NK-92 (cell line): ENCODE measurements around the gene C5orf63.
"Not testable (repeated sequence)": the region's sequence is repeated elsewhere in the genome, so short reads cannot be mapped to it uniquely, and the experiment has no call there.

Experiments
- DNase-seq: peaks from one replicate; lab custom pipeline; 2025; ENCODE audit not compliant: unreplicated experiment; lab: John Stamatoyannopoulos, UW

C5orf63 gene

DNA sequence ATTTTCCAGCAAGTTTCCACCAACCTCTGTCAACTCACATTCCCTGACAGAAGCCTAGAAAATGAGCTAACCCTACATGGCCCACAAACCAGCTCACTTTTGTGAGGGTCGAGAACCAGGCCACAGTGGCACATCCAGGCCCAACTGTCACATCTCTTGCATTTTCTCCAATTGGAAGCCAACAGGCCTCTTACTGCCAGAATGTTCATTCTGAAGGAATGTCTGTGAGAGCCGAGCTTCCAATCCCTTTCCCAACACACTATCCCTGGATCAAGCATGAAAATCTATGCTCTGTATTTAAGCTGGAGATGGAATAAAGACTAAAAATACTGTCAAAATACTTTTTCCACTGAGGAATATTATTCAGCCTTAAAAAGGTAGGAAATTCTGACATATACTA is 62.9 kb downstream of the C5orf63 start:
- no peak for DNase-seq

DNA sequence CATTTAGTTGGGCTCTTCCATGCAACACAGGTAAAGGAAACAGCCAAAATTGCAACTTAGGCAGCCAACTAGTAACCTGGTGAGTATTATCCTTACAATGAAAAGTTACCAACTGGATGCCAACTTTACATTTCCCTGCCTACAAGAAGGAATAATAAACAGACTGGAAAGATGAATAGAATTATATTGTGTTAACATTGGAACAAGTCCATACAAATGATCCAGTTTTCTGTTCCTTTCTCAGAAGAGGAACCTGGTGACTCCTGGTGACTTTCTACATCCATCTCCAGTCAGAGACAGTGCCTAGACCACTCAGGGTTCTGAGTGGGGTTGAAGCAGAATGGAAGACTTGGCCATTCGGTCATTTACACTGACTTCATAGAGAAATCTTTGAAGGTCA is 63.5 kb downstream of the C5orf63 start:
- DNase-seq, result no peak

DNA sequence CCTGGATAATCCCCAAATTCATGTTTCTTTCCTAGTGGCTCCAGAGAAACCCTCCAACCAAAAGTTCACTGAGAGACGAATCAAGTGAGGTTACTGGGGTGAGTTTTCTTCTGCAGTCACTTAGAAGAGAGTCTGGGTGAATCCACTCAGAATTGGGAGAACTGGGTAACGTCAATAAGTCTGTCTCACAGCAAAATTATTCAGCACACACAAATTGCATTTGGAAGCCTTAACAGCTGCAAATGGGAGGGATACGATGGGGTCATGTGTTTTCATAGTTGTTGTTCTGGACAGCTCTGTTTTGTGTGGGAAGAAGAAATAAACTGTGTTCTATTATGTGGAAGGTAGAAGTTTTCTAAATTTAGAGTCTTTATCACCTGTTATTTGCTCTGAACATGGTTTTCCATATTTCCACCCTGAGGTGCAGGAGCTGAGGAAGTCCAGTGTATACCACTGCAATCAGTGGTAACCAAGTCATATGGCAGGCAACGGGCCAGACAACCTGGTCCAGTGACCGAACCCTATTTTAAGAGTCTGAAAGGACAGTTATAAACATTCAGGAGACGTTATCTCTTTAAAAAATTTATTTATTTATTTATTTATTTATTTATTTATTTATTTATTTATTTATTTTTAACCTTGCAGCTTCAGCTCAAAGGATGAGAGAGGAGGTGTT is 64.9 kb downstream of the C5orf63 start:
- DNase-seq, result no peak

DNA sequence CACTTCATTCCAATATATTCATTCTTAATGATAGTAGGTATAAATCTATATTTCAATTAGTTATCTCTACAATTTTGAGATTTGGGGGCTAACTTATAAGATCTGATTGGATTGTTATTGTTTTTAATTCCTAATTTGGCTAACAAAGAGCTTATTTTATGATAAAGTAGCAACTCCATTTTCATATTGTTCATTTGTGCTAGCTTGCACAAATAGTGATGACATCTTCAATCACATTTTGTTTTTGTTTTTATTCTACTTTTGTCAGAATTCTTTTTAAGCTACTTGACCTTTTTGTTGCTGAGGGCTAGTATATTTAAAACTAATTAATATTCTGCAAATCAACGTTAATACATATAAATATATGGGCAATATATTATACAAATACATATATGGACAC is 65.8 kb downstream of the C5orf63 start:
- no peak for DNase-seq

DNA sequence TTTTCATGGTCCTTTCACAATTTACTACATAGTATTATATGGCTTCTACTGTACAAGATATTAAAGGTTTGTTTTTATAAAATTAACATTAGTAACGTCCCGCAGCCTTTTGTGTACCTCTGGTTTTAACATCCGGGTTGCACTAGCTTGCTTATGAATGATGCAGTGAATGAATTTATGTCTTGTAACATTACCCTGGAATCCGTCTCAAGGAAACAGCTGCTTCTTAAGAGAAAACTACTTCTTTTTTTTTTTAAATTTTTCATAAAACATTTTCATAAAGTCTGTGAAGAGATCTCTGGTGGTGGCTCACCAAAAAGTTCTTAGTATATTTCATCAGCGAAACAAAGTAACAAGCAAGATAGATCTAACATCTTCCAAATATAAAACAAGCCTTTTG is 66.6 kb downstream of the C5orf63 start:
- no peak for DNase-seq

DNA sequence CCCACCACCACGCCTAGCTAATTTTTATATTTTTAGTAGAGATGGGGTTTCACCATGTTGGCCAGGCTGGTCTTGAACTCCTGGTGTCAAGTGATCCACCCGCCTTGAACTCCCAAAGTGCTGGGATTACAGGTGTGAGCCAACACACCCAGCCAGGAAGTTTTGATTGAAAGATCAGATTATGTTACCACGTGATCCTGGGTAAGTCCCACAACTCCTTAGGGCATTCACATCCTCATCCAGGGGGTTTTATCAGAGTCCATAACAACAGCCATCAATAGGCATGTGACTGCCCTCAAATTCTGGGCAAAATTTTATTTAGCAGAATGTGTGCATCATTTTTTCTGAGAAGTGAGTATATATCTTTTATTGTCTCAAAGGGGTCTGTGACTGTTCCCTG is 68.0 kb downstream of the C5orf63 start:
- DNase-seq, result not testable (repeated sequence)

DNA sequence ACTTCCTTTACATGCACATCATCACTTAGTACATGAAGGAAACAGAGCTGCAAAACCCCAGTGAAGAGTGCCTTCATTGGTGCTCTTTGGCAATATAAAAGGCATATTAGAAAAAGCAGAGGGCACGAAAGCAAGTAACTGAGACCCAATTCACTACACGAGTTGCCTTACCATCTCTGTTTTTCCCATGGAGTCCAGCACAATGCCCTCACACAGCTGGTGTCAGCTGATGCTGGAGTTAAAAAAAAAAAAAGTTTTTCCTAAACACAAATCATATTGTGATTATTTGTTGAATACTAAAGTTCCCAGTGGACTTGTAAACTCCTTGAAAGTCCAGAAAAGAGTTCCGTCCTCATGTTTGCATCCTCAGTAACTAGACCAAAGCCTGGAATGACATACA is 68.6 kb downstream of the C5orf63 start:
- DNase-seq, result no peak

DNA sequence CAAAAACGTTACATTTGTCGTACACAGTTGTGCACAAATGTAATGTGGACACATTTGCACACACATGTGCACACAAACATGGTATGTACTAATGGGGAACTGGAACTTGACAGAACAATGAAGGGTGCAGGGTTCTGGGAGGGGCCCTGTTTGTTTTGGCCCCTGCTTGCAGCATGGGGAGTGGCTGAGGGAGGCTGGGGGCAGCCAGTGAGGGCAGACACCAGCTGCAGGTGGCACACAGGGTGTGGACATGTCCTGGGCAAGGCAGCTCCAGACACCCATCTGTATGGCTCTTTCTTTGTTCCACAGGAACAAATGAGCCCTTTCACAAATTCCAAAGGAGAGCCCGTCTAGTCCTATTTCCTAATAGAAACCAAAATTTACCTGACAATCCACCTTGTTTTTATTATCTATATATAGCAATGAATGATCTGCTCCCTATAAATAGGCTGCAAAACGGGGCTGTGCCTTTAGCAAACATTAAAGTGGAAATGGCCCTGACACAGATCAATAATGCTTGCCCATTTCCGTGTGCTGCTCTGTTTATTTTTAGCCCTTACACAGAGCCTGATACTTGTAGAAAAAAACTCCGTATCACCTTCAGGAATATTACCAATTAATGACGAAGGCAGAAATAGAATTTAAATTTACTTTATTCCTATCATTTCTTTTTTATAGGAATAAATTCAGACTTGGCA is 69.4 kb downstream of the C5orf63 start:
- DNase-seq, result no peak

DNA sequence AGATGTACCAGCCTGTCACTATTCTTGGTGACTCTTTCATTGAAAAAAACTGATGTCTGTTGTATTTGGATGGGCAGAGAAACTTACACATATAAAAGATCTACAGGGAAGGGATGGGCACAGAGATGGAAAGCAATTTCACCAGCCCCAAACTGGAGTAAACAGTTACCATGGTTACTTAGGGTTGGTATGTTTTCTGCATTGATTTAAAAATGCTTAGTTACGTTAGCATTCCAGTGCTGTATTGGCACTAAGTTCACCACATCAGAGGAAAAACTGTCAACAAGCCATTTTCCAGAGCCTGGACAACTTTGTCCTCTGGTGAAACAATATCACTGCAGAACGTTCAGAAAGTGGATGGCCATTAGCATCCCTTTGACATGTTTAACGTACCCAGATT is 70.9 kb downstream of the C5orf63 start:
- DNase-seq, result no peak

DNA sequence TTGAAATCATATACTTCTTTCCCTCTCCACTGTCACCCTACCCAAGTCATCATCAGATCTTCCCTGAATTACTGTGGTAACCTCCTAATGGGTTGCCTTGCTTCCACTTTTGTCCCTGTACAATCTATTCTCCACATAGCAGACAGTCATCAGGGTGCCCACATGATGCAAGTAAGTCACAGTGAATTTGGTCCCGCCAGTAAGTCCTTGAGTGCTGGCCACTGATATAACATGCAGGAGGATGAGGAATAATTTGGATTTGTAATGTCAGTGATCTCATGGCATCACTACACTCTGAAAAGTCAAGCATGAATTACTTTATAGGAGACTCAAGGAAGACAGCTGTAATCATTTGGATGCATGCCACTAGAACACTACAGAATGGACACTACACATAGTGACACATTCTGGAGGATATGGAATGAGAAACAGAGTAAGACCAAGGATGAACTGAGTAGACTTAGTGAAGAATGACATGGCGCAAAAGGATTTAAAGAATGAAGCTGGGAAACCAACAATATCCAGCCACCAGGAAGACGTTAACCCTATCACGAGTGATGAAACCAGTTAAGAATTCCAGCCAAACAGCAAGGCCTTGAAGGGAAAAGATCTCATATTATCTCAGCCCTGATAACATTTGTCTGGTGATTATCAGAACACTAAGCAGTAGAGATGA is 71.5 kb downstream of the C5orf63 start:
- no peak for DNase-seq
